Omental fat pad (tissue), 4 donors: ENCODE results near the gene NKPD1. TPM values are rescaled to one million over a fixed set of nuclear protein-coding genes. Genes with fewer than 3 reads are reported as not detected.

Experiments used
- ATAC-seq: fragments of 150-250 bp; one replicate; pipeline ENCODE4 v1.9.1; 2016; ENCODE audit warnings: mild to moderate bottlenecking, moderate library complexity; ENCODE audit not compliant: low FRiP score
- DNase-seq: peaks from one replicate; pipeline ENCODE4 v3.0.0-alpha.2; 2019; ENCODE audit warnings: low spot score
- CTCF ChIP-seq, 3 donors: fragments of 450-650 bp; IDR thresholded peaks; one replicate each; pipeline ENCODE4 v1.5.1; 2016 to 2017; ENCODE audit warnings: antibody characterized with exemption in 3 of 3, mild to moderate bottlenecking in 3 of 3, moderate library complexity in 2 of 3
- total RNA-seq, 4 donors: library from RNA; depleted of rRNA; stranded (reverse); fragments of >200 nt; gene quantifications; one replicate each; pipeline ENCODE4 v1.1.0, GENCODE V29; 2016

NKPD1 gene
- total RNA-seq, 4 donors from 2014 or later = 0.19 to 0.72 TPM; not detected in 2

- TF ChIP-seq CTCF (IDR thresholded peaks at IDR 0.05) = no peak
- DNase-seq (no peak), ATAC-seq (no peak)
Measured at GRCh38 chr19:45150180-45150579, 10.6 kb downstream of the NKPD1 start.

- DNase-seq (no peak), ATAC-seq (no peak)
- TF ChIP-seq CTCF (IDR thresholded peaks at IDR 0.05) = no peak
Measured at GRCh38 chr19:45149129-45149528, 11.7 kb downstream of the NKPD1 start.

- ATAC-seq (no peak), DNase-seq (no peak)
- no peak for TF ChIP-seq CTCF (IDR thresholded peaks at IDR 0.05)
Measured at GRCh38 chr19:45147835-45148676, 12.7 kb downstream of the NKPD1 start.

GRCh38 chr19:45146741-45147205 is 14.0 kb downstream of the NKPD1 start:
- TF ChIP-seq CTCF (IDR thresholded peaks at IDR 0.05) = no peak
- no peak for DNase-seq
- no peak for ATAC-seq

- TF ChIP-seq CTCF (IDR thresholded peaks at IDR 0.05) = no peak
- DNase-seq (no peak), ATAC-seq (no peak)
Measured at GRCh38 chr19:45146251-45146650, 14.5 kb downstream of the NKPD1 start.

GRCh38 chr19:45145270-45146189 is 15.3 kb downstream of the NKPD1 start:
- no peak for DNase-seq
- TF ChIP-seq CTCF (IDR thresholded peaks at IDR 0.05) = no peak
- ATAC-seq = no peak
